ENCODE measurements around the gene ILDR1. TPM values are rescaled to one million over a fixed set of nuclear protein-coding genes. Genes with fewer than 3 reads are reported as not detected.

The ILDR1 gene
- total and polyA plus RNA-seq, 2 donors (not counting 3 experiments of a cell fraction or from before 2014, with no cell fraction given) = not detected

GRCh38 chr3:122023335-122023910 is 1.4 kb upstream of the ILDR1 start:
- dilution Hi-C loops (cut with MboI; ENCODE audit: extremely low pct_ligation_motif_present, low sequenced_read_pairs) = no loop called here
- FAIRE-seq (no peak), DNase-seq (ENCODE audit: low read depth, low spot score) (no peak)
- Histone ChIP-seq H3K9me1 (replicated peaks; ENCODE audit: control insufficient read depth, extremely low read depth, insufficient read depth, low read length) (no peaks in the 10 kb centered on the region), H3K4me1 (ENCODE audit: control insufficient read depth, extremely low read depth, insufficient read depth, low read length) (no peaks in the 10 kb centered on the region), H3K4me2 (ENCODE audit: insufficient read depth, low read length) (no peak overlapping the region), H2AFZ (ENCODE audit: low read depth, low read length) (no peak overlapping the region), H3K27ac (ENCODE audit: insufficient read depth, low read depth, low read length) (no peak overlapping the region), H3K79me2 (ENCODE audit: control insufficient read depth, insufficient read depth, low read length) (no peaks in the 10 kb centered on the region), H4K20me1 (replicated peaks; ENCODE audit: control insufficient read depth, extremely low read depth, insufficient read depth, low read length) (no peaks in the 10 kb centered on the region), H3K27me3 (ENCODE audit: control insufficient read depth in 2 of 2, insufficient read depth in 2 of 2, low read length in 2 of 2) (peaks cover 23 to 25% of the 10 kb centered on the region in 2 experiments), H3K9me3 (replicated peaks; ENCODE audit: control insufficient read depth, insufficient read depth, low read length) (no peaks in the 10 kb centered on the region), H3K4me3 (replicated peaks in 1 of 3; ENCODE audit: insufficient read depth in 1 of 3, low read depth in 1 of 3, low read length in 3 of 3) (no peak overlapping the region), H3K9ac (replicated peaks; ENCODE audit: extremely low read depth, insufficient read depth, low read length) (no peak overlapping the region), H3K36me3 (ENCODE audit: control insufficient read depth in 2 of 2, extremely low read depth in 1 of 2, insufficient read depth in 2 of 2, low read length in 2 of 2) (no peaks in the 10 kb centered on the region)
- POLR2A ChIA-PET = no interaction called here
- CTCF ChIA-PET = no interaction called here
- no peak for TF ChIP-seq POLR2A (IDR thresholded peaks at IDR 0.05; ENCODE audit: low read depth, low read length)
- no peak for TF ChIP-seq EZH2 (IDR thresholded peaks at IDR 0.05; ENCODE audit: borderline replicate concordance, low read depth, low read length, severe bottlenecking)
- TF ChIP-seq JUN (IDR thresholded peaks at IDR 0.05; ENCODE audit: borderline replicate concordance, insufficient read depth, insufficient read length, low read depth) = no peak
- TF ChIP-seq MYC (IDR thresholded peaks at IDR 0.05; ENCODE audit: low read depth, low read length) = no peak
- TF ChIP-seq GATA2 (IDR thresholded peaks at IDR 0.05; ENCODE audit: insufficient read depth, insufficient read length, low read depth, low read length) = no peak
- no peak for TF ChIP-seq POLR2AphosphoS5 (IDR thresholded peaks at IDR 0.05; ENCODE audit: insufficient read depth, low read depth, low read length)
- TF ChIP-seq FOS (IDR thresholded peaks at IDR 0.05; ENCODE audit: borderline replicate concordance, insufficient read depth, low read length) = no peak
- TF ChIP-seq, protein P1, sequence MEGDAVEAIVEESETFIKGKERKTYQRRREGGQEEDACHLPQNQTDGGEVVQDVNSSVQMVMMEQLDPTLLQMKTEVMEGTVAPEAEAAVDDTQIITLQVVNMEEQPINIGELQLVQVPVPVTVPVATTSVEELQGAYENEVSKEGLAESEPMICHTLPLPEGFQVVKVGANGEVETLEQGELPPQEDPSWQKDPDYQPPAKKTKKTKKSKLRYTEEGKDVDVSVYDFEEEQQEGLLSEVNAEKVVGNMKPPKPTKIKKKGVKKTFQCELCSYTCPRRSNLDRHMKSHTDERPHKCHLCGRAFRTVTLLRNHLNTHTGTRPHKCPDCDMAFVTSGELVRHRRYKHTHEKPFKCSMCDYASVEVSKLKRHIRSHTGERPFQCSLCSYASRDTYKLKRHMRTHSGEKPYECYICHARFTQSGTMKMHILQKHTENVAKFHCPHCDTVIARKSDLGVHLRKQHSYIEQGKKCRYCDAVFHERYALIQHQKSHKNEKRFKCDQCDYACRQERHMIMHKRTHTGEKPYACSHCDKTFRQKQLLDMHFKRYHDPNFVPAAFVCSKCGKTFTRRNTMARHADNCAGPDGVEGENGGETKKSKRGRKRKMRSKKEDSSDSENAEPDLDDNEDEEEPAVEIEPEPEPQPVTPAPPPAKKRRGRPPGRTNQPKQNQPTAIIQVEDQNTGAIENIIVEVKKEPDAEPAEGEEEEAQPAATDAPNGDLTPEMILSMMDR (IDR thresholded peaks at IDR 0.05; ENCODE audit: extremely low read depth in 1 of 2, insufficient read depth in 1 of 2, low read depth in 1 of 2, low read length in 2 of 2) = no peak
- TF ChIP-seq, protein P2, sequence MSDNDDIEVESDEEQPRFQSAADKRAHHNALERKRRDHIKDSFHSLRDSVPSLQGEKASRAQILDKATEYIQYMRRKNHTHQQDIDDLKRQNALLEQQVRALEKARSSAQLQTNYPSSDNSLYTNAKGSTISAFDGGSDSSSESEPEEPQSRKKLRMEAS (IDR thresholded peaks at IDR 0.05; ENCODE audit: insufficient read depth, insufficient read length) = no peak
- intact Hi-C loops (cut with micrococcal nuclease) = no loop called here
- no TSS peak for BruUV-seq (replicated peaks)
